ENCODE results near the gene PIK3C2A.

Gene PIK3C2A

DNA sequence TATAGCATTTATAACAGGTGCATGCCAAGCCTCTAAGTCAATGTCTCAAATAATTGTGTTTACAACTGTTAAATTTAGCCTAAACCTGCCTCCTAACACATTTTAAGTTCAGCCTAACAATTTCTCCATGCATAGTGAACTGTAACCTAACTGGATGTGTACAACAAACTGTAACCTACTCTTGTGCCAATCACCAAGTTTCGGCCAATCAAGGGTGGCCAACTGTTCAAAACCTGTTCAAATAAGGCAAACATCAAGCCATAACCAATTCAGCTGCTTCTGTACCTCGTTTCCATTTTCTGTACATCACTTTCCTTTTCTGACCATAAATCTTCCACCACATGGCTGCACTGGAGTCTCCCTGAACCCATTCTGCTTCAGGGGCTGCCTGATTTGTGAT, 45.4 kb downstream of the PIK3C2A start:
- DNase-seq (ENCODE audit: low read depth in 3 of 3): no peak

DNA sequence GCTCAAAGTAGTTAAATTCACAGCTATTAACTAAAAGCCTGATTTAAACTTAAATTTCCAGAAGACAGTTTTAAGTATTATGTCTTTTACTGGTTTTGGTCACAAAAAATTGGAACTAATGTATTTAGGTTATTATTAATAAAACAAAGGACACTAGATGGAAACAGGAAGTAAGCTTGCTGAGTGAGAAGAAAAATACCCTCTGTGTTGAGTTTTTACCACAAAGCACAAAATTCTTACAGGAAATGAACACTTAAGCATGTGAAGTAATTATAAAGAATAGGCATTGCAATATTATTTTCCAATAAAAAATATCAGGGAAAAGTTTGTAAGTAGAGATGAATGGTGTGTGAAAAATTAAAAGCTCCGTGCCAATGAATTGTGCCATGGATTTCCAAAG, 46.3 kb downstream of the PIK3C2A start:
- DNase-seq (ENCODE audit: low read depth in 3 of 3): no peak

DNA sequence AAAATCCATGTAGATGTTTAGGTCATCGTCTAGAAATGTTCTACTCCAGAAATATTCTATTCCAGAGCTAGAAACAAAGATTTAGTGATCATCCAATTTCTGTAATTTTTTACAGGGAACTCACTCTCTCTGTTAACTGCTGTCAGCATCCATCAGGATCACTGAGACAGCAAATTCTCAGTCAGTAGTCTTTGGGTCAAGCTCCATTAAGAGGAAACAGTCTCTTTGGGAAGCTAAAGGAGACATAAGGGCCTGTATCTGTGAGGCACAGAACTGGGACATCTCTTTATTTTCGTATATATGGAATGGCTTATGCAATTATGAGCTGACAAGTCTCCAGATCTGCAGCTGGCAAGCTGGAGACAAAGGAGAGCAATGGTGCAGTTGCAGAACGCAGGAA, 48.3 kb downstream of the PIK3C2A start:
- no peak for DNase-seq (ENCODE audit: low read depth in 3 of 3)
